AG04450 (cell line): ENCODE results near the gene CFH. TPM values are rescaled to one million over a fixed set of nuclear protein-coding genes. Genes with fewer than 3 reads are reported as not detected.

Source experiments
- CTCF ChIA-PET: fragments of 300-600, 350-600 bp; formaldehyde crosslinking; extraction: SDS; loops from one replicate; lab custom pipeline; 2022; ENCODE audit warnings: antibody characterized with exemption, inconsistent platforms; lab: Charles Lee
- POLR2A ChIA-PET: fragments of 350-600 bp; formaldehyde crosslinking; extraction: SDS; loops from one replicate; lab custom pipeline; 2021; ENCODE audit warnings: antibody characterized with exemption, inconsistent platforms; lab: Yijun Ruan, JAX
- DNase-seq: peaks from one replicate; pipeline ENCODE4 v3.0.0-alpha.2; 2011; ENCODE audit warnings: low read depth, low spot score
- H3K27ac ChIP-seq: one replicate; pipeline ENCODE4 v1.5.1; 2012; ENCODE audit warnings: low read depth, low read length, control low read depth
- H3K27me3 ChIP-seq: one replicate; pipeline ENCODE4 v1.6.0; 2012; ENCODE audit warnings: low read length; ENCODE audit not compliant: control insufficient read depth, insufficient read depth
- H3K4me3 ChIP-seq: 2 replicates; pipeline ENCODE4 v1.5.1; 2011; ENCODE audit warnings: mild to moderate bottlenecking, low read depth, low read length, control low read depth
- H3K9me3 ChIP-seq: 2 replicates; pipeline ENCODE4 v1.5.1; 2012; ENCODE audit warnings: low read length; ENCODE audit not compliant: control insufficient read depth, insufficient read depth
- polyA minus RNA-seq: library from RNA; depleted of rRNA, polyadenylated mRNA; stranded (reverse); fragments of >200 nt; gene quantifications from 2 replicates; pipeline ENCODE4 v1.2.3, GENCODE V29; 2011; rRNA and poly(A)+ RNA removed
- polyA plus RNA-seq: library from polyadenylated mRNA; depleted of rRNA; stranded (reverse); fragments of >200 nt; gene quantifications from 2 replicates; pipeline ENCODE4 v1.2.3, GENCODE V29; 2011; rRNA removed
- TF ChIP-seq, protein P1 (sequence below): IDR thresholded peaks from 2 replicates; pipeline ENCODE4 v1.5.1; 2011; ENCODE audit warnings: low read depth, low read length, control low read depth, inconsistent platforms

CFH gene
- polyA plus RNA-seq (27.3 and 37.8 TPM in 2 replicates), polyA minus RNA-seq (7.3 and 14.1 TPM in 2 replicates)

DNA sequence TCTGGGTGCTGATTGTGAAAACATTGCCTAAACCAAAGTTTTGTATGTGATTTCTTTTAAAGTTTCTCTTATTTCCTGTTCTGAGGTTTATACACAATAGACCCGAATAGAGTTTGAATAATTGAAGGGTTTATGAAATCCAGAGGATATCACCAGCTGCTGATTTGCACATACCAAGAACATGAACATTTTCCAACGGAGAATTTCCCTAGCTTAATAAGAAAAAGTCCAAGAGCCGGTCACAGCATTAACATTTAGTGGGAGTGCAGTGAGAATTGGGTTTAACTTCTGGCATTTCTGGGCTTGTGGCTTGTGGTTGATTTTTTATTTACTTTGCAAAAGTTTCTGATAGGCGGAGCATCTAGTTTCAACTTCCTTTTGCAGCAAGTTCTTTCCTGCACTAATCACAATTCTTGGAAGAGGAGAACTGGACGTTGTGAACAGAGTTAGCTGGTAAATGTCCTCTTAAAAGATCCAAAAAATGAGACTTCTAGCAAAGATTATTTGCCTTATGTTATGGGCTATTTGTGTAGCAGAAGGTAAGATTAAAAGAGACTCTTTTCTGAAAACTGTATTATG lies at the start of gene CFH:
TSS of gene CFH (plus strand) at position 407 of the 579 bp plus-strand sequence. CDS start at position 482, 75 bp downstream.
- peak; percentile 71 for DNase-seq
- POLR2A ChIA-PET = interaction anchor here (0.6 kb wide), 1 partner anchor 13 kb away, joined by 6 read pairs; no protein-coding TSS in a partner anchor
- no peaks in the 10 kb centered on the region for H3K9me3 ChIP-seq
- CTCF ChIA-PET = interaction anchor here (0.6 to 1.1 kb wide), 2 partner anchors 9 kb away, joined by 4 to 7 read pairs; no protein-coding TSS in a partner anchor
- H3K4me3 ChIP-seq = peak within 1 kb of the TSS; percentile 28
- H3K27me3 ChIP-seq = no peaks in the 10 kb centered on the region
- TF ChIP-seq, protein P1, sequence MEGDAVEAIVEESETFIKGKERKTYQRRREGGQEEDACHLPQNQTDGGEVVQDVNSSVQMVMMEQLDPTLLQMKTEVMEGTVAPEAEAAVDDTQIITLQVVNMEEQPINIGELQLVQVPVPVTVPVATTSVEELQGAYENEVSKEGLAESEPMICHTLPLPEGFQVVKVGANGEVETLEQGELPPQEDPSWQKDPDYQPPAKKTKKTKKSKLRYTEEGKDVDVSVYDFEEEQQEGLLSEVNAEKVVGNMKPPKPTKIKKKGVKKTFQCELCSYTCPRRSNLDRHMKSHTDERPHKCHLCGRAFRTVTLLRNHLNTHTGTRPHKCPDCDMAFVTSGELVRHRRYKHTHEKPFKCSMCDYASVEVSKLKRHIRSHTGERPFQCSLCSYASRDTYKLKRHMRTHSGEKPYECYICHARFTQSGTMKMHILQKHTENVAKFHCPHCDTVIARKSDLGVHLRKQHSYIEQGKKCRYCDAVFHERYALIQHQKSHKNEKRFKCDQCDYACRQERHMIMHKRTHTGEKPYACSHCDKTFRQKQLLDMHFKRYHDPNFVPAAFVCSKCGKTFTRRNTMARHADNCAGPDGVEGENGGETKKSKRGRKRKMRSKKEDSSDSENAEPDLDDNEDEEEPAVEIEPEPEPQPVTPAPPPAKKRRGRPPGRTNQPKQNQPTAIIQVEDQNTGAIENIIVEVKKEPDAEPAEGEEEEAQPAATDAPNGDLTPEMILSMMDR = no peak
- no peak within 1 kb of the TSS for H3K27ac ChIP-seq

DNA sequence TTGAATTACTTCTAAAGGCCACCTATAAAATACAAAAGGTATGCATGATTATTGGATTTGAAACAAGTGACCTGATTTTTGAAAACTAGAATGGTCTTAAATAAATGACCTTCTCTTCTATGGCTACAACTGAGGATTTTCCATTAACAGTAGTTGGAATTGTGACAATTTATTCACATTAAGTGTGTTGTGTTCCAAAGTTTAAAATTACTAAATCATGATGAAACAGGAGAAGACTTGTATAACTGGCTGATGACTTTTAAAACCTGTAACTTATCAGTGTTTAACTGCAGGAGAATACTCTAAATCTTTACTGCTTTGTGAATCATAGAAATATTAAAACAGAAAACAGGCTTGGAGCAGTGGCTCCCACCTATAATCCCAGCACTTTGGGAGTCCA lies 48.2 kb upstream of the CFH start:
- ChIA-PET CTCF (no interaction called here), POLR2A (no interaction called here)

DNA sequence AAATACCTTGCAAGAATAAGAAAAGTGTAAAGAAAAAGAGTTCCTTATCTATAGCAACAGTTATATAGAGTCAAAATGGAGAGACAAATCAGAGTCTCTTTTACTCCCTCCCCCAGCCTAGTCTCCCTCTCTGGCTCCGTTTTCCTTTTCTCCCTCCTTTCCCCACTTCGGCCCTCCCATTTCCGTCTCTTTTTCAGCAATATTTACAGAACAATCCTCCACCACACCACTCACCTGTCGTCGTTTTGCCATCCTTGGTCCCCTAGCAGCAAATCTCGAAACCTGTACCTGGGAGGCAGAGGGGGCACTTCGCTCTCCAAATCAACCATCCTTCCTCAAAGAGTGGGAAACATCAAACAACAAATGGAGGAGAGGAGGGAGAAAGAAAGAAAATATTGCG lies 43.9 kb upstream of the CFH start:
- H3K27ac ChIP-seq = no peak overlapping the region
- CTCF ChIA-PET = interaction anchor here (1.3 kb wide), 1 partner anchor 53 kb away, joined by 4 read pairs; no protein-coding TSS in a partner anchor

More for the DNA sequence above, 48.2 kb upstream of the CFH start:
- no peak for DNase-seq
- H3K4me3 ChIP-seq = no peak overlapping the region
- no peaks in the 10 kb centered on the region; the same call in 1 of the 2 replicates for H3K9me3 ChIP-seq
- H3K27ac ChIP-seq = no peak overlapping the region
- TF ChIP-seq, protein P1 = no peak
- H3K27me3 ChIP-seq = no peaks in the 10 kb centered on the region

DNA sequence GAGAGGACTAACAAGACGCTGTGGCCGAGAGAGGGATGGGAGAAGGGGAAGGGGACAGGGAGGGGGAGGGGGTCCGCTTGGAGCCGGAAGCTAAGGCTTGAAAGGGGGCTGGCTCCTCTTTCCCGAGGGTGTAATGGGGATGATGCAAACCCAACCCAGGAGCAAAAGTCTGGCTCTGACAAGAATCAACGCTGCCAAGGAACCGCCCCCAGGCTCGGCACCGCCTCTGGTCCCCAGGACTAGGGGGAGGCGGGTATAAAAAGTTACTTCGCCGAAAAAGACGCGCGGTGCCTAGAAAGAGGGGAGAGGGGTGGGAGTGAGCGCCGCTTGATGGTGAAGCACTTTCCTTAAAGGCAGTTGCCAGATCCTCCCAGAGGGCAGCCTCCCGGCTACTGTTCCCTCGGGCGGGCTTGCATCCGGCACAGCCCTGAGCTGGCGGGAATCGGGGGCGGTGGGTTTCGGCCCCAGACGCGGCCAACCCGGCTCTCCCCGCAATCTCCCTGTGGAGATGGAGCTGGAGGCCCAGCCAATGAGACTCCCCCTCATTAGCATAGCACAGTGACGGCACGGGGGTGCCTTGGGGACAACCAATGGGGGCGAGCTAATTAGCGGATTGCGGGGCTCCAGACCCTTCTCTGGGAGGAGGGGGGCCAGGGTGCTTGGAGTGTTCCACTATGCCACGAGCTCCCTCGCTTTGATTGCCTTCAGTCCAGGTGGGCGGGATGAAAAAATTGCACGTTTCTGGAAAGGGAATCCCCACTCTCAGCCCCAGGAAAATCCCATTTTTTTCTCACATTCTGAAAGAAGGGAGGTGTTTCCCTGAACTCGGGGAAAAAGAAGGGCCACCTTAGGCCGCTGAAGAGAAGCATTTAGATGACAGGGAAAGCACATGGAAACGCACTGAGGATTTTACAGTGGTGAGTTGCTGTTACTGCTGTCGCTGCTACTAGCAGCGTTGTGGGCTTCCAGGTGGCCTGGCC lies 43.2 kb upstream of the CFH start, which contains the start of gene KCNT2:
TSS of gene KCNT2 (minus strand) at position 51 of the 980 bp plus-strand sequence. CDS start 131 bp downstream, outside the sequence.
- Histone ChIP-seq H3K4me3 (peak within 1 kb of the TSS; percentile 76), H3K27me3 (no peaks in the 10 kb centered on the region), H3K9me3 (no peaks in the 10 kb centered on the region; the same call in 1 of the 2 replicates), H3K27ac (no peak within 1 kb of the TSS)
- POLR2A ChIA-PET = no interaction called here
- CTCF ChIA-PET = interaction anchor here (0.6 to 1.7 kb wide), 6 partner anchors 14 to 259 kb away, joined by 3 to 8 read pairs (median 4); no protein-coding TSS in a partner anchor
- TF ChIP-seq, protein P1 = no peak
- peak; percentile 4 for DNase-seq

More for the DNA sequence above, 43.9 kb upstream of the CFH start:
- DNase-seq = no peak
- H3K27me3 ChIP-seq = no peaks in the 10 kb centered on the region
- H3K4me3 ChIP-seq = peak overlapping the region; percentile 76
- TF ChIP-seq, protein P1 = no peak
- no peaks in the 10 kb centered on the region; the same call in 1 of the 2 replicates for H3K9me3 ChIP-seq
- POLR2A ChIA-PET = no interaction called here
